Stimulated activated CD4-positive, alpha-beta T cell treated with anti-CD3 and anti-CD28 coated beads, Interleukin-4, amount 100 ng/mL, for 24 hours (primary cell): Measurements from ENCODE around the gene CREG2.

Source experiments
- DNase-seq: peaks from one replicate; pipeline ENCODE4 v3.0.0-alpha.2; 2020

The CREG2 gene

GRCh38 chr2:101305492-101306078 lies 81.7 kb downstream of the CREG2 start:
- DNase-seq, result no peak

GRCh38 chr2:101305035-101305434 lies 82.3 kb downstream of the CREG2 start:
- no peak for DNase-seq

- DNase-seq, result no peak
Measured at GRCh38 chr2:101303688-101304087, 83.6 kb downstream of the CREG2 start.

GRCh38 chr2:101302016-101302415 lies 85.3 kb downstream of the CREG2 start:
- no peak for DNase-seq

- DNase-seq, result no peak
Measured at GRCh38 chr2:101300836-101301235, 86.5 kb downstream of the CREG2 start.

- DNase-seq, result peak; percentile 35
Measured at GRCh38 chr2:101300164-101300563, 87.1 kb downstream of the CREG2 start.

- DNase-seq, result no peak
Measured at GRCh38 chr2:101299604-101300003, 87.7 kb downstream of the CREG2 start.

- DNase-seq, result no peak
Measured at GRCh38 chr2:101297383-101297782, 89.9 kb downstream of the CREG2 start.

GRCh38 chr2:101296371-101296770 lies 90.9 kb downstream of the CREG2 start:
- DNase-seq, result no peak

- DNase-seq, result no peak
Measured at GRCh38 chr2:101295895-101296294, 91.4 kb downstream of the CREG2 start.
